Measurements from ENCODE around the gene TTC9. TPM values are rescaled to one million over a fixed set of nuclear protein-coding genes. Genes with fewer than 3 reads are reported as not detected.

The TTC9 gene
- total and polyA plus RNA-seq, 9 of the 15 experiments (the other 6 are each of a cell fraction or from before 2014, with no cell fraction given): 0.07 TPM; not detected in 8

DNA sequence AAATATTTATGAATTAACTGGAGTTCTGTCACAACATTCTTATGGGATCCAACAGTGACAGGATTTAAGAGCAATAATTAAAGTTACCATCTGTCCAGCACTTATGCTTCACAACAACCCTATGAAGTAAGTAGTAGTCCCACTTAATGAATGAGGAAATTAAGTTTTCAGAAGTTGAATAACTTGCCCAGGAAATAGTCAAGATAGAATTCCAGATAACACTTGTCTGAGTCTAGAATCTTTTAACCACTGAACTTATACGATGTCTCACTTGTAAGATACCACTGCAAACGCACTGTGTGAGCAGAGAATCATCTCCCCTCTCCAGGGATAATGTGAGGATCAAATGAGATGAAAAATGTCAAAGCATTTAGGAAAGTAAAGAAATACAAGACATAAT, 3.3 kb upstream of the TTC9 start:
- no peak for DNase-seq (ENCODE audit: extremely low read depth in 1 of 4, low spot score in 3 of 4)
- no peak for FAIRE-seq
- 0% methylated on average over 2 of the region's 2 CpGs for WGBS (ENCODE audit: insufficient coverage, low coverage, missing lambda C conversion rate)
- intact Hi-C loops (cut with micrococcal nuclease): no loop called here
- Histone ChIP-seq H3K79me2 (ENCODE audit: control insufficient read depth, insufficient read depth, low read length) (no peaks in the 10 kb centered on the region), H3K4me2 (ENCODE audit: insufficient read depth, low read length) (no peak overlapping the region), H3K27me3 (ENCODE audit: control insufficient read depth in 2 of 2, insufficient read depth in 2 of 2, low read length in 2 of 2) (peaks cover 14 to 22% of the 10 kb centered on the region in 2 experiments; a peak in 4 of 5 replicates), H3K9ac (ENCODE audit: insufficient read depth in 1 of 2, low read depth in 2 of 2, low read length in 2 of 2) (no peak overlapping the region), H3K9me3 (replicated peaks; ENCODE audit: control insufficient read depth, insufficient read depth, low read depth, low read length) (no peaks in the 10 kb centered on the region; the same call in 1 of the 2 replicates), H3K27ac (ENCODE audit: extremely low read depth, low read depth, low read length) (no peak overlapping the region), H3K4me1 (replicated peaks in 1 of 2; ENCODE audit: control insufficient read depth in 2 of 2, insufficient read depth in 2 of 2, low read length in 2 of 2) (peaks cover 0 to 17% of the 10 kb centered on the region in 2 experiments; a peak in 2 of 5 replicates), H2AFZ (ENCODE audit: low read depth, low read length) (no peak overlapping the region), H4K20me1 (replicated peaks; ENCODE audit: control insufficient read depth, insufficient read depth, low read length) (no peaks in the 10 kb centered on the region), H3K4me3 (no peak overlapping the region), H3K36me3 (ENCODE audit: control insufficient read depth, insufficient read depth, low read length) (no peaks in the 10 kb centered on the region), H3K9me1 (ENCODE audit: control insufficient read depth, insufficient read depth, low read length) (no peaks in the 10 kb centered on the region)
- ChIA-PET POLR2A (no interaction called here), CTCF (ENCODE audit: low intra/inter-chr PET ratio) (no interaction called here)
- in situ Hi-C loops (cut with MboI): no loop called here
- TF ChIP-seq, protein P1, sequence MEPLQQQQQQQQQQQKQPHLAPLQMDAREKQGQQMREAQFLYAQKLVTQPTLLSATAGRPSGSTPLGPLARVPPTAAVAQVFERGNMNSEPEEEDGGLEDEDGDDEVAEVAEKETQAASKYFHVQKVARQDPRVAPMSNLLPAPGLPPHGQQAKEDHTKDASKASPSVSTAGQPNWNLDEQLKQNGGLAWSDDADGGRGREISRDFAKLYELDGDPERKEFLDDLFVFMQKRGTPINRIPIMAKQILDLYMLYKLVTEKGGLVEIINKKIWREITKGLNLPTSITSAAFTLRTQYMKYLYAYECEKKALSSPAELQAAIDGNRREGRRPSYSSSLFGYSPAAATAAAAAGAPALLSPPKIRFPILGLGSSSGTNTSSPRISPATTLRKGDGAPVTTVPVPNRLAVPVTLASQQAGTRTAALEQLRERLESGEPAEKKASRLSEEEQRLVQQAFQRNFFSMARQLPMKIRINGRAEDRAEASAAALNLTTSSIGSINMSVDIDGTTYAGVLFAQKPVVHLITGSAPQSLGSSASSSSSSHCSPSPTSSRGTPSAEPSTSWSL (CRISPR knock-in tag; IDR thresholded peaks at IDR 0.05; ENCODE audit: borderline replicate concordance): no peak
- no peak for TF ChIP-seq TBP (optimal IDR thresholded peaks at IDR 0.05; ENCODE audit: low read depth, low read length)
- TF ChIP-seq PML (IDR thresholded peaks at IDR 0.05; ENCODE audit: low read length): no peak
- no peak for TF ChIP-seq ZSCAN32 (CRISPR knock-in tag; IDR thresholded peaks at IDR 0.05)
- no peak for TF ChIP-seq SREBF1 (IDR thresholded peaks at IDR 0.05; ENCODE audit: borderline replicate concordance, low read depth, low read length)
- no peak for TF ChIP-seq SREBF2 (CRISPR knock-in tag; IDR thresholded peaks at IDR 0.05)
- TF ChIP-seq NFRKB (IDR thresholded peaks at IDR 0.05; ENCODE audit: low read depth): no peak
- no peak for TF ChIP-seq CTBP1 (IDR thresholded peaks at IDR 0.05; ENCODE audit: borderline replicate concordance)
- TF ChIP-seq, protein P2, sequence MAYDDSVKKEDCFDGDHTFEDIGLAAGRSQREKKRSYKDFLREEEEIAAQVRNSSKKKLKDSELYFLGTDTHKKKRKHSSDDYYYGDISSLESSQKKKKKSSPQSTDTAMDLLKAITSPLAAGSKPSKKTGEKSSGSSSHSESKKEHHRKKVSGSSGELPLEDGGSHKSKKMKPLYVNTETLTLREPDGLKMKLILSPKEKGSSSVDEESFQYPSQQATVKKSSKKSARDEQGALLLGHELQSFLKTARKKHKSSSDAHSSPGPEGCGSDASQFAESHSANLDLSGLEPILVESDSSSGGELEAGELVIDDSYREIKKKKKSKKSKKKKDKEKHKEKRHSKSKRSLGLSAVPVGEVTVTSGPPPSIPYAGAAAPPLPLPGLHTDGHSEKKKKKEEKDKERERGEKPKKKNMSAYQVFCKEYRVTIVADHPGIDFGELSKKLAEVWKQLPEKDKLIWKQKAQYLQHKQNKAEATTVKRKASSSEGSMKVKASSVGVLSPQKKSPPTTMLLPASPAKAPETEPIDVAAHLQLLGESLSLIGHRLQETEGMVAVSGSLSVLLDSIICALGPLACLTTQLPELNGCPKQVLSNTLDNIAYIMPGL (CRISPR knock-in tag; IDR thresholded peaks at IDR 0.05): no peak
- no peak for TF ChIP-seq TOE1 (IDR thresholded peaks at IDR 0.05; ENCODE audit: borderline replicate concordance)
- TF ChIP-seq TOE1 (CRISPR knock-in tag; IDR thresholded peaks at IDR 0.05; ENCODE audit: borderline replicate concordance, low read depth): no peak
- TF ChIP-seq ZC3H8 (IDR thresholded peaks at IDR 0.05): no peak
- TF ChIP-seq ZNF507 (tag; conservative IDR thresholded peaks at IDR 0.05): no peak
- TF ChIP-seq, protein P3, sequence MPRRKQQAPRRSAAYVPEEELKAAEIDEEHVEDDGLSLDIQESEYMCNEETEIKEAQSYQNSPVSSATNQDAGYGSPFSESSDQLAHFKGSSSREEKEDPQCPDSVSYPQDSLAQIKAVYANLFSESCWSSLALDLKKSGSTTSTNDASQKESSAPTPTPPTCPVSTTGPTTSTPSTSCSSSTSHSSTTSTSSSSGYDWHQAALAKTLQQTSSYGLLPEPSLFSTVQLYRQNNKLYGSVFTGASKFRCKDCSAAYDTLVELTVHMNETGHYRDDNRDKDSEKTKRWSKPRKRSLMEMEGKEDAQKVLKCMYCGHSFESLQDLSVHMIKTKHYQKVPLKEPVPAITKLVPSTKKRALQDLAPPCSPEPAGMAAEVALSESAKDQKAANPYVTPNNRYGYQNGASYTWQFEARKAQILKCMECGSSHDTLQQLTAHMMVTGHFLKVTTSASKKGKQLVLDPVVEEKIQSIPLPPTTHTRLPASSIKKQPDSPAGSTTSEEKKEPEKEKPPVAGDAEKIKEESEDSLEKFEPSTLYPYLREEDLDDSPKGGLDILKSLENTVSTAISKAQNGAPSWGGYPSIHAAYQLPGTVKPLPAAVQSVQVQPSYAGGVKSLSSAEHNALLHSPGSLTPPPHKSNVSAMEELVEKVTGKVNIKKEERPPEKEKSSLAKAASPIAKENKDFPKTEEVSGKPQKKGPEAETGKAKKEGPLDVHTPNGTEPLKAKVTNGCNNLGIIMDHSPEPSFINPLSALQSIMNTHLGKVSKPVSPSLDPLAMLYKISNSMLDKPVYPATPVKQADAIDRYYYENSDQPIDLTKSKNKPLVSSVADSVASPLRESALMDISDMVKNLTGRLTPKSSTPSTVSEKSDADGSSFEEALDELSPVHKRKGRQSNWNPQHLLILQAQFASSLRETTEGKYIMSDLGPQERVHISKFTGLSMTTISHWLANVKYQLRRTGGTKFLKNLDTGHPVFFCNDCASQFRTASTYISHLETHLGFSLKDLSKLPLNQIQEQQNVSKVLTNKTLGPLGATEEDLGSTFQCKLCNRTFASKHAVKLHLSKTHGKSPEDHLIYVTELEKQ (CRISPR knock-in tag; IDR thresholded peaks at IDR 0.05): no peak
- no peak for TF ChIP-seq MEF2D (tag; conservative IDR thresholded peaks at IDR 0.05; ENCODE audit: low read depth)
- TF ChIP-seq ZNF274 (IDR thresholded peaks at IDR 0.05; ENCODE audit: borderline replicate concordance, low read depth, low read length): no peak
- no peak for TF ChIP-seq BHLHE40 (IDR thresholded peaks at IDR 0.05; ENCODE audit: low read length)
- no peak for TF ChIP-seq ZNF717 (CRISPR knock-in tag; IDR thresholded peaks at IDR 0.05)
- no TSS peak for BruUV-seq (replicated peaks)
- ATAC-seq: no peak
